ENCODE results near the gene ZKSCAN3.

Gene ZKSCAN3

DNA sequence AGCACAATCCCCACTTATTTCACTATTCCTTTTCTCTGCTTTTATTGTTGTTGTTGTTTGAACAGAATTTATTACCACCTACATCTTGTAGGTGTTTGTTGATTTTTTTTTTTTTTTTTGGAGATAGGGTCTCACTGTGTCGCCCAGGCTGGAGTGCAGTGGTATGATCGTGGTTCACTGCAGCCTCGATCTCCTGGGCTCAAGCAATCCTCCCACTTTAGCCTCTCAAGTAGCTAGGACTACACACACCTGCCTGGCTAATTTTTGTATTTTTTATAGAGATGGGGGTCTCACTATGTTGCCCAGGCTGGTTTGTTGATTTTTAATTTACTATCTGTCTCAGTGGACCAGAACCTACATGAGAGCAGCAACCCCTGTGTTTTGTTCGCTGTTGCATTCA lies 46.2 kb downstream of the ZKSCAN3 start:
- TF ChIP-seq PPARA (CRISPR knock-in tag; IDR thresholded peaks at IDR 0.05; ENCODE audit: borderline replicate concordance) (no peak), ISL1 (CRISPR knock-in tag; IDR thresholded peaks at IDR 0.05) (no peak)
- ATAC-seq = no peak

- peak; percentile 96 for ATAC-seq
Observed at GRCh38 chr6:28399350-28400121, 49.8 kb downstream of the ZKSCAN3 start, which contains the start of gene ZSCAN12. Gene ZSCAN12 (minus strand): TSS chr6:28399747. CDS start chr6:28398405, 1,342 bp downstream.

DNA sequence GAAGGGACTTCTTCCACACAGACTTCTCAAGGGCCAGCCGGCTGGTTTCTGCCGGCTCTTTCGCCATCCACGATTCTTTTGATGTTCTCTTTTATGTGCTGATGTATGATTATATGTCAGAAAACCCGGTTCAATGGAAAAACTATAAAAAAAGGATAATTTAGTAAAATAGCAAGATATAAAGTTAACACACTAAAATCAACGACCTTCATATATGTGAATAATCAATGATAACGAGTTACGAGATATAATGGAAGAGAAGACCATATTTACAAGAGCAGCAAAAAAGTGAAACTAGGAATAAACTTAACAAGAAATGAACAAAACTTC lies 50.3 kb downstream of the ZKSCAN3 start:
- TF ChIP-seq, protein P1, sequence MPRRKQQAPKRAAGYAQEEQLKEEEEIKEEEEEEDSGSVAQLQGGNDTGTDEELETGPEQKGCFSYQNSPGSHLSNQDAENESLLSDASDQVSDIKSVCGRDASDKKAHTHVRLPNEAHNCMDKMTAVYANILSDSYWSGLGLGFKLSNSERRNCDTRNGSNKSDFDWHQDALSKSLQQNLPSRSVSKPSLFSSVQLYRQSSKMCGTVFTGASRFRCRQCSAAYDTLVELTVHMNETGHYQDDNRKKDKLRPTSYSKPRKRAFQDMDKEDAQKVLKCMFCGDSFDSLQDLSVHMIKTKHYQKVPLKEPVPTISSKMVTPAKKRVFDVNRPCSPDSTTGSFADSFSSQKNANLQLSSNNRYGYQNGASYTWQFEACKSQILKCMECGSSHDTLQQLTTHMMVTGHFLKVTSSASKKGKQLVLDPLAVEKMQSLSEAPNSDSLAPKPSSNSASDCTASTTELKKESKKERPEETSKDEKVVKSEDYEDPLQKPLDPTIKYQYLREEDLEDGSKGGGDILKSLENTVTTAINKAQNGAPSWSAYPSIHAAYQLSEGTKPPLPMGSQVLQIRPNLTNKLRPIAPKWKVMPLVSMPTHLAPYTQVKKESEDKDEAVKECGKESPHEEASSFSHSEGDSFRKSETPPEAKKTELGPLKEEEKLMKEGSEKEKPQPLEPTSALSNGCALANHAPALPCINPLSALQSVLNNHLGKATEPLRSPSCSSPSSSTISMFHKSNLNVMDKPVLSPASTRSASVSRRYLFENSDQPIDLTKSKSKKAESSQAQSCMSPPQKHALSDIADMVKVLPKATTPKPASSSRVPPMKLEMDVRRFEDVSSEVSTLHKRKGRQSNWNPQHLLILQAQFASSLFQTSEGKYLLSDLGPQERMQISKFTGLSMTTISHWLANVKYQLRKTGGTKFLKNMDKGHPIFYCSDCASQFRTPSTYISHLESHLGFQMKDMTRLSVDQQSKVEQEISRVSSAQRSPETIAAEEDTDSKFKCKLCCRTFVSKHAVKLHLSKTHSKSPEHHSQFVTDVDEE (CRISPR knock-in tag; IDR thresholded peaks at IDR 0.05) = no peak
- 0 out of 2 replicates have a peak, but pooled peaks have one; percentile 5 for TF ChIP-seq PPARA (CRISPR knock-in tag; IDR thresholded peaks at IDR 0.05; ENCODE audit: borderline replicate concordance)
- TF ChIP-seq TOX (CRISPR knock-in tag; IDR thresholded peaks at IDR 0.05; ENCODE audit: borderline replicate concordance) = no peak
- no peak for ATAC-seq

More at GRCh38 chr6:28399350-28400121, 49.8 kb downstream of the ZKSCAN3 start, which contains the start of gene ZSCAN12:
- TF ChIP-seq ZFP30 (CRISPR knock-in tag; IDR thresholded peaks at IDR 0.05) = no peak
- no peak for TF ChIP-seq ZNF565 (CRISPR knock-in tag; conservative IDR thresholded peaks at IDR 0.05; ENCODE audit: low read depth)
- no peak for TF ChIP-seq ESRRG (CRISPR knock-in tag; IDR thresholded peaks at IDR 0.05)
- TF ChIP-seq, protein P2, sequence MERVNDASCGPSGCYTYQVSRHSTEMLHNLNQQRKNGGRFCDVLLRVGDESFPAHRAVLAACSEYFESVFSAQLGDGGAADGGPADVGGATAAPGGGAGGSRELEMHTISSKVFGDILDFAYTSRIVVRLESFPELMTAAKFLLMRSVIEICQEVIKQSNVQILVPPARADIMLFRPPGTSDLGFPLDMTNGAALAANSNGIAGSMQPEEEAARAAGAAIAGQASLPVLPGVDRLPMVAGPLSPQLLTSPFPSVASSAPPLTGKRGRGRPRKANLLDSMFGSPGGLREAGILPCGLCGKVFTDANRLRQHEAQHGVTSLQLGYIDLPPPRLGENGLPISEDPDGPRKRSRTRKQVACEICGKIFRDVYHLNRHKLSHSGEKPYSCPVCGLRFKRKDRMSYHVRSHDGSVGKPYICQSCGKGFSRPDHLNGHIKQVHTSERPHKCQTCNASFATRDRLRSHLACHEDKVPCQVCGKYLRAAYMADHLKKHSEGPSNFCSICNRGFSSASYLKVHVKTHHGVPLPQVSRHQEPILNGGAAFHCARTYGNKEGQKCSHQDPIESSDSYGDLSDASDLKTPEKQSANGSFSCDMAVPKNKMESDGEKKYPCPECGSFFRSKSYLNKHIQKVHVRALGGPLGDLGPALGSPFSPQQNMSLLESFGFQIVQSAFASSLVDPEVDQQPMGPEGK (CRISPR knock-in tag; IDR thresholded peaks at IDR 0.05; ENCODE audit: borderline replicate concordance) = no peak
- 0 out of 2 replicates have a peak, but pooled peaks have one; percentile 37 for TF ChIP-seq SNAI2 (CRISPR knock-in tag; IDR thresholded peaks at IDR 0.05)
- TF ChIP-seq ISL1 (CRISPR knock-in tag; IDR thresholded peaks at IDR 0.05) = no peak
- no peak for TF ChIP-seq ARNTL (CRISPR knock-in tag; IDR thresholded peaks at IDR 0.05; ENCODE audit: borderline replicate concordance, low read depth)
- TF ChIP-seq TOX (CRISPR knock-in tag; IDR thresholded peaks at IDR 0.05; ENCODE audit: borderline replicate concordance) = no peak
- TF ChIP-seq RARB (CRISPR knock-in tag; IDR thresholded peaks at IDR 0.05) = no peak
- TF ChIP-seq BACH2 (CRISPR knock-in tag; IDR thresholded peaks at IDR 0.05; ENCODE audit: borderline replicate concordance) = no peak
- TF ChIP-seq ZNF8 (CRISPR knock-in tag; IDR thresholded peaks at IDR 0.05) = no peak
- TF ChIP-seq ZFP3 (CRISPR knock-in tag; IDR thresholded peaks at IDR 0.05) = peak; percentile 79
- TF ChIP-seq, protein P3, sequence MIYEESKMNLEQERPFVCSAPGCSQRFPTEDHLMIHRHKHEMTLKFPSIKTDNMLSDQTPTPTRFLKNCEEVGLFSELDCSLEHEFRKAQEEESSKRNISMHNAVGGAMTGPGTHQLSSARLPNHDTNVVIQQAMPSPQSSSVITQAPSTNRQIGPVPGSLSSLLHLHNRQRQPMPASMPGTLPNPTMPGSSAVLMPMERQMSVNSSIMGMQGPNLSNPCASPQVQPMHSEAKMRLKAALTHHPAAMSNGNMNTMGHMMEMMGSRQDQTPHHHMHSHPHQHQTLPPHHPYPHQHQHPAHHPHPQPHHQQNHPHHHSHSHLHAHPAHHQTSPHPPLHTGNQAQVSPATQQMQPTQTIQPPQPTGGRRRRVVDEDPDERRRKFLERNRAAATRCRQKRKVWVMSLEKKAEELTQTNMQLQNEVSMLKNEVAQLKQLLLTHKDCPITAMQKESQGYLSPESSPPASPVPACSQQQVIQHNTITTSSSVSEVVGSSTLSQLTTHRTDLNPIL (CRISPR knock-in tag; IDR thresholded peaks at IDR 0.05; ENCODE audit: low read depth) = no peak
- TF ChIP-seq ZC3H10 (CRISPR knock-in tag; IDR thresholded peaks at IDR 0.05) = no peak
- TF ChIP-seq, protein P4, sequence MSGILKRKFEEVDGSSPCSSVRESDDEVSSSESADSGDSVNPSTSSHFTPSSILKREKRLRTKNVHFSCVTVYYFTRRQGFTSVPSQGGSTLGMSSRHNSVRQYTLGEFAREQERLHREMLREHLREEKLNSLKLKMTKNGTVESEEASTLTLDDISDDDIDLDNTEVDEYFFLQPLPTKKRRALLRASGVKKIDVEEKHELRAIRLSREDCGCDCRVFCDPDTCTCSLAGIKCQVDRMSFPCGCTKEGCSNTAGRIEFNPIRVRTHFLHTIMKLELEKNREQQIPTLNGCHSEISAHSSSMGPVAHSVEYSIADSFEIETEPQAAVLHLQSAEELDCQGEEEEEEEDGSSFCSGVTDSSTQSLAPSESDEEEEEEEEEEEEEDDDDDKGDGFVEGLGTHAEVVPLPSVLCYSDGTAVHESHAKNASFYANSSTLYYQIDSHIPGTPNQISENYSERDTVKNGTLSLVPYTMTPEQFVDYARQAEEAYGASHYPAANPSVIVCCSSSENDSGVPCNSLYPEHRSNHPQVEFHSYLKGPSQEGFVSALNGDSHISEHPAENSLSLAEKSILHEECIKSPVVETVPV (CRISPR knock-in tag; IDR thresholded peaks at IDR 0.05) = no peak
- TF ChIP-seq CSDC2 (CRISPR knock-in tag; IDR thresholded peaks at IDR 0.05) = peak; percentile 62; the same call in 1 of the 2 replicates
- no peak for TF ChIP-seq ZNF70 (CRISPR knock-in tag; IDR thresholded peaks at IDR 0.05)
- TF ChIP-seq, protein P1 (CRISPR knock-in tag; IDR thresholded peaks at IDR 0.05) = peak; percentile 46; the same call in 1 of the 2 replicates
- TF ChIP-seq, protein P5, sequence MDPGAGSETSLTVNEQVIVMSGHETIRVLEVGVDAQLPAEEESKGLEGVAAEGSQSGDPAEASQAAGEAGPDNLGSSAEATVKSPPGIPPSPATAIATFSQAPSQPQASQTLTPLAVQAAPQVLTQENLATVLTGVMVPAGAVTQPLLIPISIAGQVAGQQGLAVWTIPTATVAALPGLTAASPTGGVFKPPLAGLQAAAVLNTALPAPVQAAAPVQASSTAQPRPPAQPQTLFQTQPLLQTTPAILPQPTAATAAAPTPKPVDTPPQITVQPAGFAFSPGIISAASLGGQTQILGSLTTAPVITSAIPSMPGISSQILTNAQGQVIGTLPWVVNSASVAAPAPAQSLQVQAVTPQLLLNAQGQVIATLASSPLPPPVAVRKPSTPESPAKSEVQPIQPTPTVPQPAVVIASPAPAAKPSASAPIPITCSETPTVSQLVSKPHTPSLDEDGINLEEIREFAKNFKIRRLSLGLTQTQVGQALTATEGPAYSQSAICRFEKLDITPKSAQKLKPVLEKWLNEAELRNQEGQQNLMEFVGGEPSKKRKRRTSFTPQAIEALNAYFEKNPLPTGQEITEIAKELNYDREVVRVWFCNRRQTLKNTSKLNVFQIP (CRISPR knock-in tag; IDR thresholded peaks at IDR 0.05; ENCODE audit: borderline replicate concordance, low read depth) = peak; percentile 18; the same call in 1 of the 2 replicates
- TF ChIP-seq TCF4 (CRISPR knock-in tag; IDR thresholded peaks at IDR 0.05; ENCODE audit: borderline replicate concordance) = peak; percentile 29; the same call in 1 of the 2 replicates
- no peak for TF ChIP-seq PPARA (CRISPR knock-in tag; IDR thresholded peaks at IDR 0.05; ENCODE audit: borderline replicate concordance)
- TF ChIP-seq OSR1 (CRISPR knock-in tag; IDR thresholded peaks at IDR 0.05) = no peak
- no peak for TF ChIP-seq GLIS3 (CRISPR knock-in tag; IDR thresholded peaks at IDR 0.05)
